K562 (cell line): ENCODE data around the gene TMEM72. TPM values are rescaled to one million over a fixed set of nuclear protein-coding genes. Genes with fewer than 3 reads are reported as not detected.

Experiments used
- BRF2 ChIP-seq: IDR thresholded peaks from 3 replicates; pipeline ENCODE4 v1.6.1; 2011; ENCODE audit warnings: borderline replicate concordance, mild to moderate bottlenecking; ENCODE audit not compliant: insufficient read length, insufficient read depth
- CCNT2 ChIP-seq: IDR thresholded peaks from 2 replicates; pipeline ENCODE4 v1.6.1; 2011; ENCODE audit warnings: borderline replicate concordance, low read depth, mild to moderate bottlenecking, moderate library complexity, mixed read lengths, low read length; ENCODE audit not compliant: insufficient read length; ENCODE audit errors: extremely low read depth
- CHD4 ChIP-seq: fragments of 200-600 bp; sonication (generic); IDR thresholded peaks from 3 replicates; pipeline ENCODE4 v1.6.1; 2012; ENCODE audit warnings: low read depth, mild to moderate bottlenecking, mixed read lengths, low read length, inconsistent platforms; ENCODE audit not compliant: insufficient read depth, insufficient replicate concordance, poor library complexity, severe bottlenecking
- JUNB ChIP-seq: fragments of 450-650 bp; formaldehyde crosslinking; conservative IDR thresholded peaks from 2 replicates; pipeline ENCODE4 v1.4.0; 2020; ENCODE audit warnings: mild to moderate bottlenecking
- MYC ChIP-seq, 2 experiments: fragments of 250-450 bp in 1 of 2; sonication (Bioruptor Pico) in 1 of 2; IDR thresholded peaks; 2 replicates each; pipeline versions ENCODE4 v1.5.1 to v1.6.1; 2012 to 2021; ENCODE audit warnings: low read depth in 2 of 2, borderline replicate concordance in 1 of 2, improper control_type of control experiment in 1 of 2, low read length in 1 of 2, mild to moderate bottlenecking in 1 of 2, moderate library complexity in 1 of 2
- NFRKB ChIP-seq: fragments of 450-650 bp; IDR thresholded peaks from 2 replicates; pipeline ENCODE4 v1.6.1; 2016; ENCODE audit warnings: low read depth
- SIN3A ChIP-seq, 2 experiments: fragments of 150-350 bp in 1 of 2; IDR thresholded peaks; 2 replicates each; pipeline ENCODE4 v1.6.1; 2011 to 2016; ENCODE audit warnings: borderline replicate concordance in 2 of 2, low read depth in 2 of 2, low read length in 2 of 2, mild to moderate bottlenecking in 2 of 2, moderate library complexity in 2 of 2; ENCODE audit not compliant: control insufficient read depth in 1 of 2
- STAT6 ChIP-seq: sonication (generic); formaldehyde crosslinking; IDR thresholded peaks from 2 replicates; pipeline ENCODE4 v1.8.1; 2023; ENCODE audit warnings: mild to moderate bottlenecking, missing genetic modification reagents
- TEAD2 ChIP-seq: fragments of 450-650 bp; IDR thresholded peaks from 2 replicates; pipeline ENCODE4 v1.6.1; 2016; ENCODE audit warnings: missing genetic modification characterization, control low read depth, missing compliant biosample characterization
- TFAP4 ChIP-seq: sonication (generic); formaldehyde crosslinking; IDR thresholded peaks from 2 replicates; pipeline ENCODE4 v1.8.0; 2022; ENCODE audit warnings: missing genetic modification reagents, mild to moderate bottlenecking, moderate library complexity, borderline replicate concordance
- YY1 ChIP-seq, 3 experiments: IDR thresholded peaks; 2 replicates each; pipeline ENCODE4 v1.6.1; 2011; ENCODE audit warnings: low read length in 2 of 3, mild to moderate bottlenecking in 2 of 3, moderate library complexity in 2 of 3, borderline replicate concordance in 1 of 3, control low read depth in 1 of 3, low read depth in 1 of 3; ENCODE audit not compliant: insufficient read depth in 3 of 3, insufficient replicate concordance in 2 of 3, control insufficient read depth in 1 of 3, insufficient read length in 1 of 3; ENCODE audit errors: extremely low read depth in 1 of 3
- ZC3H4 ChIP-seq: sonication (generic); formaldehyde crosslinking; IDR thresholded peaks from 2 replicates; pipeline ENCODE4 v1.9.0; 2021; ENCODE audit warnings: missing genetic modification reagents, borderline replicate concordance
- ZFX ChIP-seq: sonication (generic); formaldehyde crosslinking; IDR thresholded peaks from 2 replicates; pipeline ENCODE4 v1.8.0; 2022; ENCODE audit warnings: mild to moderate bottlenecking, missing genetic modification reagents, moderate library complexity
- ZNF184 ChIP-seq: sonication (generic); formaldehyde crosslinking; IDR thresholded peaks from 2 replicates; pipeline ENCODE4 v1.5.0; 2020; ENCODE audit warnings: missing genetic modification reagents
- ZNF311 ChIP-seq: fragments of 250-450 bp; sonication (Bioruptor Pico); IDR thresholded peaks from 2 replicates; pipeline ENCODE4 v1.4.0; 2020; ENCODE audit warnings: mild to moderate bottlenecking, moderate library complexity
- polyA plus RNA-seq, 8 experiments: library from polyadenylated mRNA; depleted of rRNA in 4 of 8; stranded (reverse) in 5 of 8; unstranded in 3 of 8; fragments of >200 nt; fragmentation: Nextera tagmentation in 2 of 8; fragmentation: Illumina TruSeq in 1 of 8; extraction: Ambion mirVana in 2 of 8; extraction: Trizol in 1 of 8; gene quantifications; 2 replicates each; pipeline versions ENCODE4 v1.2.1 to v1.2.3, GENCODE V29; 2011 to 2014; ENCODE audit warnings: inconsistent platforms in 1 of 8, missing spikeins in 1 of 8
- total RNA-seq, 7 experiments: library from RNA; depleted of rRNA in 6 of 7; stranded (reverse); fragments of >200 nt in 6 of 7; fragmentation: Illumina TruSeq in 2 of 7; extraction: Trizol in 2 of 7; gene quantifications; 2 replicates each; pipeline versions ENCODE4 v1.2.1 to v1.2.3, GENCODE V29; 2011 to 2021; ENCODE audit warnings: low replicate concordance in 1 of 7
- TF ChIP-seq, protein P1 (sequence below): fragments of 250-450 bp; sonication (Bioruptor Pico); IDR thresholded peaks from 2 replicates; pipeline ENCODE4 v1.4.0; 2020; ENCODE audit warnings: mild to moderate bottlenecking, moderate library complexity, borderline replicate concordance

The TMEM72 gene
- total and polyA plus RNA-seq, 9 of the 15 experiments (the other 6 are each of a cell fraction or from before 2014, with no cell fraction given), result not detected

DNA sequence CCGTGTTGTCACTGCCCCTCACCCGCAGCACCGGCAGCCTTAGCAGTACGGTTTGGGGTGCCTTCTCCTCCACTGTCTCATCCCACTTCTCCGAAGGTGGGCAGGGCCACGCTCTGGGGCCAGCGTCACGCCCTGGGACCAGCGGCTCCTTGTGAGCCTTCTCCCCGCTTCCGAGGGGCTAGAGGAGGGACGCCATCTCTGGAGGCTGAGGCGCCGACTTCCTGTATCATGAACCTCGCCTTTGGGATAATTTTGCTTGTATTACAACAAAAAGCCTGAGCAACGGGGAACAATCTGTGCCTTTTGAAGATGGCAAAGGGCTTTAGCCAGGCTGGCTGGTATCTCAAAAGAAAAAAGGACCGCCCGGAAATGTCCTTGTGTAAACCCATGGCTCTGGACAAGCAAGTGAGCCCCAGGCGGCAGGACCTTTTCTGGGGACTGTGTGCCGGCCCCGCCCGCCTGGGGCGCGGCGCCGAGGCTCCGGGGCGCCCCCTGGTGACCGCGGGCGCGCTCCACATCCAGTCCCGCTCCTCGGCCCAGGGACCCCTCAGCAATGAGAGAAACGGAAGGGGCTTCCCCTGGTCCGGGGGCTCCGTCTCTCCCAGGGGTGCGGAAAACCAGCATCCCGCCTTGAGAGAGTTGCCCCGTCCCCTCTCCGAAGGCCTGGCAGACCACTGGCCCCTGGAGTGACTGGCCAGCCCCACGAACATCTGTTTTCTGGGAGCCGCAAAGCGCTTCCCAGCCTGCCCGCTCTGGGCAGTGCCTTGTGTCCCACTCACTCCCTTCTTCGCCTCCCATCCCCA is 63.7 kb downstream of the TMEM72 start (continued):
- TF ChIP-seq CCNT2 (peak; percentile 31), YY1 (IDR thresholded peaks at IDR 0.05; ENCODE audit: borderline replicate concordance in 1 of 3, control insufficient read depth in 1 of 3, extremely low read depth in 1 of 3, insufficient read depth in 3 of 3, insufficient read length in 1 of 3, insufficient replicate concordance in 2 of 3, low read depth in 1 of 3, low read length in 2 of 3) (peak in 2 of 3 experiments; percentile 27 to 63), STAT6 (CRISPR knock-in tag) (no peak), ZNF311 (CRISPR knock-in tag) (no peak), ZC3H4 (CRISPR knock-in tag) (0 out of 2 replicates have a peak, but pooled peaks have one; percentile 21), NFRKB (peak; percentile 76), ZNF184 (no peak), CHD4 (no peak), ZFX (CRISPR knock-in tag) (peak; percentile 53; the same call in 1 of the 2 replicates), TEAD2 (tag) (no peak), BRF2 (no peak), SIN3A (IDR thresholded peaks at IDR 0.05; ENCODE audit: borderline replicate concordance in 2 of 2, control insufficient read depth in 1 of 2, low read depth in 2 of 2, low read length in 2 of 2) (no peak), TFAP4 (0 out of 2 replicates have a peak, but pooled peaks have one; percentile 12), JUNB (no peak), MYC (IDR thresholded peaks at IDR 0.05; ENCODE audit: low read depth, low read length) (peak; percentile 35; the same call in 1 of the 2 replicates), MYC (CRISPR knock-in tag; IDR thresholded peaks at IDR 0.05; ENCODE audit: borderline replicate concordance, low read depth) (0 out of 2 replicates have a peak, but pooled peaks have one; percentile 14)
- TF ChIP-seq, protein P1, sequence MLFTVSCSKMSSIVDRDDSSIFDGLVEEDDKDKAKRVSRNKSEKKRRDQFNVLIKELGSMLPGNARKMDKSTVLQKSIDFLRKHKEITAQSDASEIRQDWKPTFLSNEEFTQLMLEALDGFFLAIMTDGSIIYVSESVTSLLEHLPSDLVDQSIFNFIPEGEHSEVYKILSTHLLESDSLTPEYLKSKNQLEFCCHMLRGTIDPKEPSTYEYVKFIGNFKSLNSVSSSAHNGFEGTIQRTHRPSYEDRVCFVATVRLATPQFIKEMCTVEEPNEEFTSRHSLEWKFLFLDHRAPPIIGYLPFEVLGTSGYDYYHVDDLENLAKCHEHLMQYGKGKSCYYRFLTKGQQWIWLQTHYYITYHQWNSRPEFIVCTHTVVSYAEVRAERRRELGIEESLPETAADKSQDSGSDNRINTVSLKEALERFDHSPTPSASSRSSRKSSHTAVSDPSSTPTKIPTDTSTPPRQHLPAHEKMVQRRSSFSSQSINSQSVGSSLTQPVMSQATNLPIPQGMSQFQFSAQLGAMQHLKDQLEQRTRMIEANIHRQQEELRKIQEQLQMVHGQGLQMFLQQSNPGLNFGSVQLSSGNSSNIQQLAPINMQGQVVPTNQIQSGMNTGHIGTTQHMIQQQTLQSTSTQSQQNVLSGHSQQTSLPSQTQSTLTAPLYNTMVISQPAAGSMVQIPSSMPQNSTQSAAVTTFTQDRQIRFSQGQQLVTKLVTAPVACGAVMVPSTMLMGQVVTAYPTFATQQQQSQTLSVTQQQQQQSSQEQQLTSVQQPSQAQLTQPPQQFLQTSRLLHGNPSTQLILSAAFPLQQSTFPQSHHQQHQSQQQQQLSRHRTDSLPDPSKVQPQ (CRISPR knock-in tag), result no peak
